HG03060 (cell line): Measurements from ENCODE around the gene EIF4EBP3.
A peak's percentile ranks its signal among the peaks of the same experiment; 100 is the strongest.

ENCODE experiments used
- ATAC-seq: cut with Tn5 transposase; IDR thresholded peaks from one replicate; pipeline ENCODE4 v1.9.1; 2021; ENCODE audit warnings: low read depth, moderate number of reproducible peaks; ENCODE audit not compliant: unreplicated experiment

Gene EIF4EBP3

GRCh38 chr5:140556438-140556837 is 9.0 kb downstream of the EIF4EBP3 start:
- ATAC-seq: no peak

GRCh38 chr5:140557136-140557805 is 9.8 kb downstream of the EIF4EBP3 start, which contains the start of gene SRA1:
SRA1 (minus strand) TSS chr5:140557473; CDS start chr5:140557452, 21 bp downstream.
- peak; percentile 87 for ATAC-seq

GRCh38 chr5:140557965-140558364 is 10.5 kb downstream of the EIF4EBP3 start:
- no peak for ATAC-seq

GRCh38 chr5:140558542-140558941 is 11.1 kb downstream of the EIF4EBP3 start:
- no peak for ATAC-seq

GRCh38 chr5:140560227-140560626 is 12.8 kb downstream of the EIF4EBP3 start:
- no peak for ATAC-seq

- ATAC-seq: no peak
Measured at GRCh38 chr5:140561753-140562523, 14.5 kb downstream of the EIF4EBP3 start.

- ATAC-seq: no peak
Measured at GRCh38 chr5:140563596-140563995, 16.1 kb downstream of the EIF4EBP3 start.

- ATAC-seq: peak; percentile 78
Measured at GRCh38 chr5:140564196-140565023, 16.9 kb downstream of the EIF4EBP3 start, which contains the start of the genes APBB3 and SLC35A4. APBB3 (minus strand) TSS chr5:140564598; CDS start chr5:140564245, 353 bp downstream. SLC35A4 (plus strand) TSS chr5:140564828; CDS start chr5:140567170, 2,342 bp downstream.

- ATAC-seq: no peak
Measured at GRCh38 chr5:140565024-140565779, 17.7 kb downstream of the EIF4EBP3 start.

GRCh38 chr5:140565780-140566095 is 18.3 kb downstream of the EIF4EBP3 start:
- ATAC-seq: no peak

GRCh38 chr5:140566665-140567064 is 19.2 kb downstream of the EIF4EBP3 start:
- ATAC-seq: no peak

GRCh38 chr5:140567136-140567818 is 19.8 kb downstream of the EIF4EBP3 start:
- no peak for ATAC-seq

GRCh38 chr5:140567871-140568270 is 20.4 kb downstream of the EIF4EBP3 start:
- ATAC-seq: no peak

- no peak for ATAC-seq
Measured at GRCh38 chr5:140568443-140569063, 21.1 kb downstream of the EIF4EBP3 start.

- no peak for ATAC-seq
Measured at GRCh38 chr5:140569197-140569596, 21.7 kb downstream of the EIF4EBP3 start.

- no peak for ATAC-seq
Measured at GRCh38 chr5:140570058-140570457, 22.6 kb downstream of the EIF4EBP3 start.

GRCh38 chr5:140570488-140570887 is 23.0 kb downstream of the EIF4EBP3 start:
- ATAC-seq: no peak

- ATAC-seq: no peak
Measured at GRCh38 chr5:140571105-140571504, 23.6 kb downstream of the EIF4EBP3 start.

GRCh38 chr5:140573683-140574082 is 26.2 kb downstream of the EIF4EBP3 start:
- no peak for ATAC-seq
